GM21576 (cell line): ENCODE data around the gene PLEKHO2.

Experiments used
- ATAC-seq: cut with Tn5 transposase; IDR thresholded peaks from one replicate; pipeline ENCODE4 v1.9.1; 2021; ENCODE audit warnings: mild to moderate bottlenecking, moderate library complexity; ENCODE audit not compliant: unreplicated experiment

The PLEKHO2 gene

GRCh38 chr15:64825431-64826294 lies 16.1 kb upstream of the PLEKHO2 start, which contains the start of gene PIF1:
Gene PIF1 (minus strand): TSS chr15:64825647. CDS start chr15:64824335, 1,312 bp downstream.
- ATAC-seq: peak; percentile 91

- no peak for ATAC-seq
Observed at GRCh38 chr15:64828985-64829384, 12.7 kb upstream of the PLEKHO2 start.

GRCh38 chr15:64833690-64834089 lies 8.0 kb upstream of the PLEKHO2 start:
- ATAC-seq: no peak

- ATAC-seq: no peak
Observed at GRCh38 chr15:64836023-64836536, 5.6 kb upstream of the PLEKHO2 start.

DNA sequence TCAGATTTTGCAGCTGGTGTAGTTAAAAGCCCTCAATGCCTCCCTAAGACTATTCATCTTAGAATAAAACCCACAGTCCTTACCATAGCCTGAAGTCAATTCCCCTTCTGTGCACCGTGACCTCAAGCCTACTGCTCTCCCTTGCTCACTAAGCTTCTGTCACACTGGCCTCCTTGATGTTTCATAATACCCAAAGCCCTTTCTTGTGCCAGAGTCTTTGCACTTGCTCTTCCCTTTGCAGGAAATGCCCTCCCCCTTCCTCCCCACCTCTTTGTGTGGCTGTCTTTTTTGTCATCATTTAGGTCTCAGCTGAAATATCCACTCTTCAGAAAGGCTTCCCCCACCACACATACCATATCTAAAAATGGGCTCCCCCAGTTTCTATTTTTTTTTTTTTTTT lies 4.2 kb upstream of the PLEKHO2 start:
- ATAC-seq: no peak

DNA sequence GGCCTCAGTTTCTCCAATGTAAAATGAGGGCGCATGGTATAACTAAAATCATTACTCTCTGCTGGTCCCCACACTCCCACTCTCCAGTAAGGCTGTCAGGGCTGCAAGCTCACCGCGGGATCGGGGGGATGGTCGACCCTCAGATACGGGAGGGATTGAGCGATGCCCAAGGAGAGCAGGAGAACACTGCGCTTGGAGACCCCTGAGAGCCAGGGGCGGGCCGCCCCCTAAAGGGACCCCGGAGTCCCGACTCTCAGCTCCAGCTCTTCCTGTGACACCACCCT lies 713 bp upstream of the PLEKHO2 start:
- no peak for ATAC-seq

GRCh38 chr15:64842096-64842939 lies 603 bp downstream of the PLEKHO2 start:
- ATAC-seq: no peak

DNA sequence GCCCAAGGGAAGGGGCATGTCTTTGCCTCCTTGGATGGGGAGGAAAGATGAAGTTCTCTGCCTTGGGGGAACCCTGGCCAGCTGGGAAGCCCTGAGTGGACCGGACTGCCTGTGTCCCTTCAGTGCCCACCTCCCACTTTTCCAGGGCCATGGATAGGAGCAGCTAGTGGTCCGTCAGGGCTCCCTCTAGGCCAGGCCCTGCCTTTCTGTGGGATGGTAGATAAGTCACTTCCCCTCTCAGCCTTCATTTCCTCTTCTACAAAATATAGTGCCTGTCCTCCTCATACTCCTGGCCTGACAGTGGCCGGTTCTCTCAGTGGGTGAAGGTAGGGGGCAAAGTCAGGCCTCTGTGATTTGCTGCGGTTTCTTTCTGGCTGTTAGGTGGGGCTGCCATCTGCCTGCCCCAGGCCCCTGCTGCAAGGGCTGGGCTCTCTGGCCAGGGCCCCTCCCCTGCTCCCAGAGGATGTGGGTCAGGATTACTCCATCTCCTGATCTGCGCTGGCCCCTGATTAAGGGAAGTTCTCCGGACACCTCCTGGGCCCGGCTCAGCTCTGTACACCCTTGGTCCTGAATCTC lies 1.4 kb downstream of the PLEKHO2 start:
- ATAC-seq: no peak

GRCh38 chr15:64843991-64844390 lies 2.3 kb downstream of the PLEKHO2 start:
- ATAC-seq: no peak

GRCh38 chr15:64844576-64845145 lies 2.9 kb downstream of the PLEKHO2 start:
- ATAC-seq: no peak

GRCh38 chr15:64845183-64845611 lies 3.5 kb downstream of the PLEKHO2 start:
- ATAC-seq: no peak

DNA sequence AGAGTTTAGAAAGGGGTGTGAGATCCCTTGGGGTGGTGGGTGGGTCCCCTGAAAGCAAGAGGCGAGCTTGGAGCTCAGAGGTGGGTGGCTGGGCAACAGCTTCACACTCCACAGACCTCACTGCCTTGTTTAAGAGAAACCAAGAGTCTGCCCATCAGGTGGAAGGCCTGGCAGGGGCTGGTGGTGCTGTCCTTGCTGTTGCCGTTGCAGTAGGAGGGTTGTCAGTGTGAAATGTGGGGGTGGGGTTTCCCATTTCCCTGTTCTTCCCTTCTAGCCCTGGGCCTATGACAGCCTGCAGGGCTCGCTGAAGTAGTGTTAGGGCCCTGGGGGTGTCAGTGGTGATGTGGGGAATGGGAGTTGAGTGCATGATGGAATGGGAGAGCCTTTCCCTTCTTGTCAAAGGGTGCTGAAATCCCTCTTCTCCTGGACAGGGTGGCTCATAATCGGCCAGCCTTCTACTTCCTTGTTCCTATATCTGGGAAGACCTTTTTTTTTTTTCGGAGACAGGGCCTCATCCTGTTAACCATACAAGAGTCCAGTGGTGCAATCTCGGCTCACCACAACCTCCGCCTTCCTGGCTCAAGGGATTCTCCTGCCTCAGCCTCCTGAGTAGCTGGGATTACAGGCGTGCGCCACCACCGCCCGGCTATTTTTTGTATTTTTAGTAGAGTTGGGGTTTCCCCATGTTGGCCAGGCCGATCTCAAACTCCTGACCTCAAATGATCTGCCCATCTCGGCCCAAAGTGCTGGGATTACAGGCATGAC lies 4.3 kb downstream of the PLEKHO2 start:
- no peak for ATAC-seq

DNA sequence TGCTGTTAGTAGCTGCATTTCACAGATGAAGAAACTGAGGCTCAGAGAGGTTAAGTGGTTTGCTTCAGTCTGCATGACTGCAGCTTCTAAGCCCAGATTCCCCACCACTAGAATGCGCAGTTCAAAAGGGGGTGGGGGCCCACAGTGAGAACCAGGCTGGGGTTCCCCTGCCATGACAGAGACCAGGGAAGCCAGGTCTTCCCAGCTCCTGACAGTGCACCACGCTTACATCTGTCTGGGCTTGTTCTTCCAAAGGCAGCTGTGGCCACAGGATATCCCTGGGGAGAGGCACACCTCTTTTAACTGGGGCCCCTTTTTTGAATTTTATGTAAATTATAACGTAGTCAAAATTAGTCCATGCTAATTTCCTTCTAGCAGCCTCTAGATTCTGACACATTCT lies 5.3 kb downstream of the PLEKHO2 start:
- no peak for ATAC-seq

GRCh38 chr15:64847448-64847847 lies 5.7 kb downstream of the PLEKHO2 start:
- ATAC-seq: no peak

- ATAC-seq: no peak
Observed at GRCh38 chr15:64847876-64848716, 6.4 kb downstream of the PLEKHO2 start.

GRCh38 chr15:64850778-64851502 lies 9.2 kb downstream of the PLEKHO2 start:
- no peak for ATAC-seq

- ATAC-seq: no peak
Observed at GRCh38 chr15:64851503-64851840, 9.8 kb downstream of the PLEKHO2 start.

GRCh38 chr15:64854041-64854440 lies 12.3 kb downstream of the PLEKHO2 start:
- ATAC-seq: no peak

GRCh38 chr15:64854526-64854925 lies 12.8 kb downstream of the PLEKHO2 start:
- no peak for ATAC-seq
